ENCODE measurements around the gene RPS6KA6.

DNA sequence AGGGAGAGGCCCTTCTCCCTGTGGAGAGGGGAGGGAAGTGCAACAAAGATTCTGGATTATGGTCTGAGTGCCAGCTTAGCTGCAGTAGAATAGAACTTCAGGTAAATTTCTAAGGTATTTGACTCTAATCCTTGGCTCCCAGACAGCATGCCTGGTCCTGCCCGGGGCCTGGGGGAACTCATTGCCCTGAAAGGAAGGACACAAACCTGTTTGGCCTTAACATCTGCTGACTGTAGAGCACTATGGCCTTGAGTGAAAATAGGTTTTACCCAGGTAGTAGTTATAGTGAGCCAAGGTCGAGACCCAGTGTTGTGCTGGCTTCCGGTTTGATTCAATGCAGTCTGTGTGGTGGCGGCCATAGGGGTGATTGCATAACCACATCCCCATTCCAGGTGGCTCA lies 64.4 kb downstream of the RPS6KA6 start:
- TF ChIP-seq LEF1 (IDR thresholded peaks at IDR 0.05; ENCODE audit: borderline replicate concordance): no peak
- TF ChIP-seq FOXA1 (IDR thresholded peaks at IDR 0.05): no peak
- TF ChIP-seq L3MBTL2 (conservative IDR thresholded peaks at IDR 0.05): no peak
- no peak for TF ChIP-seq TARDBP (IDR thresholded peaks at IDR 0.05)
- TF ChIP-seq FOXK2 (IDR thresholded peaks at IDR 0.05): no peak
- TF ChIP-seq ELF4 (IDR thresholded peaks at IDR 0.05): no peak
- no peak for TF ChIP-seq SP1 (IDR thresholded peaks at IDR 0.05)
- TF ChIP-seq, protein P1, sequence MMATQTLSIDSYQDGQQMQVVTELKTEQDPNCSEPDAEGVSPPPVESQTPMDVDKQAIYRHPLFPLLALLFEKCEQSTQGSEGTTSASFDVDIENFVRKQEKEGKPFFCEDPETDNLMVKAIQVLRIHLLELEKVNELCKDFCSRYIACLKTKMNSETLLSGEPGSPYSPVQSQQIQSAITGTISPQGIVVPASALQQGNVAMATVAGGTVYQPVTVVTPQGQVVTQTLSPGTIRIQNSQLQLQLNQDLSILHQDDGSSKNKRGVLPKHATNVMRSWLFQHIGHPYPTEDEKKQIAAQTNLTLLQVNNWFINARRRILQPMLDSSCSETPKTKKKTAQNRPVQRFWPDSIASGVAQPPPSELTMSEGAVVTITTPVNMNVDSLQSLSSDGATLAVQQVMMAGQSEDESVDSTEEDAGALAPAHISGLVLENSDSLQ (IDR thresholded peaks at IDR 0.05): no peak
- TF ChIP-seq NFRKB (IDR thresholded peaks at IDR 0.05): no peak
- TF ChIP-seq ARNT (IDR thresholded peaks at IDR 0.05): no peak
- no peak for TF ChIP-seq SUZ12 (IDR thresholded peaks at IDR 0.05)
- TF ChIP-seq FOXM1 (IDR thresholded peaks at IDR 0.05; ENCODE audit: borderline replicate concordance): no peak
- TF ChIP-seq BHLHE40 (IDR thresholded peaks at IDR 0.05; ENCODE audit: borderline replicate concordance): no peak
- TF ChIP-seq ZNF384 (IDR thresholded peaks at IDR 0.05): no peak

Data from HEK293T (cell line).